A673 (cell line): Measurements from ENCODE around the gene HS6ST3. TPM values are rescaled to one million over a fixed set of nuclear protein-coding genes. Genes with fewer than 3 reads are reported as not detected.

Source experiments
- BruUV-seq: library from RNA; stranded (reverse); fragments of 400-500 nt; replicated peaks from 2 replicates; lab custom pipeline; 2021; lab: Mats Ljungman, UMichigan
- CTCF ChIA-PET: fragments of 300-600 bp; sonication (Branson Sonifier 250); formaldehyde crosslinking; loops from one replicate; lab custom pipeline; 2022; ENCODE audit warnings: antibody characterized with exemption; lab: Charles Lee
- POLR2A ChIA-PET: fragments of 300-600 bp; sonication (Branson Sonifier 250); formaldehyde crosslinking; loops from one replicate; lab custom pipeline; 2022; ENCODE audit warnings: antibody characterized with exemption; ENCODE audit not compliant: low non-redundant PET; lab: Charles Lee
- DNase-seq: peaks from one replicate; pipeline ENCODE4 v3.0.0-alpha.2; 2015; ENCODE audit warnings: low spot score
- H3K27ac ChIP-seq: fragments of 200-600 bp; sonication (generic); 2 replicates; pipeline ENCODE4 v1.5.1; 2016; ENCODE audit warnings: mixed run types, low read depth, mild to moderate bottlenecking, mixed read lengths, antibody characterized with exemption, low read length; ENCODE audit not compliant: poor library complexity, severe bottlenecking
- H3K27me3 ChIP-seq: fragments of 200-600 bp; sonication (generic); replicated peaks from 2 replicates; pipeline ENCODE4 v1.6.1; 2017; ENCODE audit warnings: mixed run types, low read depth, mild to moderate bottlenecking, mixed read lengths, antibody characterized with exemption, low read length; ENCODE audit not compliant: insufficient read depth, poor library complexity
- H3K36me3 ChIP-seq: fragments of 200-600 bp; sonication (generic); 2 replicates; pipeline ENCODE4 v1.6.1; 2016; ENCODE audit warnings: mixed run types, mild to moderate bottlenecking, mixed read lengths, antibody characterized with exemption, low read length; ENCODE audit not compliant: insufficient read depth, poor library complexity, severe bottlenecking
- H3K4me1 ChIP-seq: fragments of 200-600 bp; sonication (generic); 2 replicates; pipeline ENCODE4 v1.6.1; 2017; ENCODE audit warnings: mixed run types, mild to moderate bottlenecking, mixed read lengths, antibody characterized with exemption, low read length; ENCODE audit not compliant: insufficient read depth, poor library complexity, severe bottlenecking
- H3K4me3 ChIP-seq: fragments of 200-600 bp; sonication (generic); 2 replicates; pipeline ENCODE4 v1.5.1; 2016; ENCODE audit warnings: low read depth, mixed run types, mild to moderate bottlenecking, mixed read lengths, low read length; ENCODE audit not compliant: poor library complexity, severe bottlenecking
- H3K9me3 ChIP-seq: fragments of 200-600 bp; sonication (generic); 2 replicates; pipeline ENCODE4 v1.6.1; 2016; ENCODE audit warnings: mixed run types, low read depth, mild to moderate bottlenecking, mixed read lengths, antibody characterized with exemption, low read length; ENCODE audit not compliant: poor library complexity, severe bottlenecking
- CTCF ChIP-seq: fragments of 300-800, 200-600 bp; sonication (generic); conservative IDR thresholded peaks from 2 replicates; pipeline ENCODE4 v1.5.1; 2017; ENCODE audit warnings: low read depth, mild to moderate bottlenecking, antibody characterized with exemption, low read length, moderate library complexity, mixed read lengths
- EZH2 ChIP-seq: fragments of 200-600 bp; sonication (generic); IDR thresholded peaks from 2 replicates; pipeline ENCODE4 v1.6.1; 2017; ENCODE audit warnings: borderline replicate concordance, low read depth, mild to moderate bottlenecking, mixed read lengths, antibody characterized with exemption, low read length; ENCODE audit not compliant: poor library complexity, severe bottlenecking
- intact Hi-C: fragments of 100-400 bp; cut with micrococcal nuclease; formaldehyde crosslinking; loops from one replicate; pipeline ENCODE4 v1.10.0; 2022; ENCODE audit not compliant: unreplicated experiment
- total RNA-seq: library from RNA; stranded (reverse); gene quantifications from 2 replicates; pipeline ENCODE4 v1.2.3, GENCODE V29; 2021

HS6ST3 gene
- total RNA-seq, 1 experiment from 2014 or later: not detected

GRCh38 chr13:96730676-96731075, 640.8 kb downstream of the HS6ST3 start:
- CTCF ChIA-PET: no interaction called here
- intact Hi-C loops: no loop called here
- POLR2A ChIA-PET: no interaction called here
- Histone ChIP-seq H3K9me3 (peaks cover 4% of the 10 kb centered on the region), H3K27ac (no peak overlapping the region), H3K36me3 (no peaks in the 10 kb centered on the region), H3K27me3 (no peaks in the 10 kb centered on the region), H3K4me3 (no peak overlapping the region), H3K4me1 (no peaks in the 10 kb centered on the region)
- TF ChIP-seq EZH2 (no peak), CTCF (no peak)
- DNase-seq: no peak
- BruUV-seq: no TSS peak

- TF ChIP-seq EZH2 (no peak), CTCF (no peak)
- Histone ChIP-seq H3K4me1 (no peaks in the 10 kb centered on the region), H3K36me3 (no peaks in the 10 kb centered on the region), H3K4me3 (no peak overlapping the region), H3K27me3 (no peaks in the 10 kb centered on the region), H3K27ac (no peak overlapping the region), H3K9me3 (no peaks in the 10 kb centered on the region)
- intact Hi-C loops: no loop called here
- BruUV-seq: no TSS peak
- ChIA-PET POLR2A (no interaction called here), CTCF (no interaction called here)
- no peak for DNase-seq
Observed at GRCh38 chr13:96734499-96734898, 644.6 kb downstream of the HS6ST3 start.

GRCh38 chr13:96741779-96742178, 651.9 kb downstream of the HS6ST3 start:
- TF ChIP-seq CTCF (no peak), EZH2 (no peak)
- POLR2A ChIA-PET: no interaction called here

More at GRCh38 chr13:96741779-96742178, 651.9 kb downstream of the HS6ST3 start:
- intact Hi-C loops: no loop called here
- H3K4me3 ChIP-seq: no peak overlapping the region
- no peak for DNase-seq
- no peaks in the 10 kb centered on the region for H3K36me3 ChIP-seq
- CTCF ChIA-PET: no interaction called here
- BruUV-seq: no TSS peak
- H3K4me1 ChIP-seq: no peaks in the 10 kb centered on the region
- no peaks in the 10 kb centered on the region for H3K27me3 ChIP-seq
- no peaks in the 10 kb centered on the region for H3K9me3 ChIP-seq
- H3K27ac ChIP-seq: no peak overlapping the region
